GM20000 (cell line): ENCODE results near the gene APOBEC3G.
A peak's percentile ranks its signal among the peaks of the same experiment; 100 is the strongest.

Experiments
- DNase-seq: peaks from one replicate; pipeline ENCODE4 v3.0.0; 2012; ENCODE audit warnings: low spot score
- TF ChIP-seq, protein P1 (sequence below): IDR thresholded peaks from 2 replicates; pipeline ENCODE4 v1.5.1; 2012; ENCODE audit warnings: mild to moderate bottlenecking, control low read depth; ENCODE audit errors: extremely low read depth, missing control alignments

APOBEC3G gene

DNA sequence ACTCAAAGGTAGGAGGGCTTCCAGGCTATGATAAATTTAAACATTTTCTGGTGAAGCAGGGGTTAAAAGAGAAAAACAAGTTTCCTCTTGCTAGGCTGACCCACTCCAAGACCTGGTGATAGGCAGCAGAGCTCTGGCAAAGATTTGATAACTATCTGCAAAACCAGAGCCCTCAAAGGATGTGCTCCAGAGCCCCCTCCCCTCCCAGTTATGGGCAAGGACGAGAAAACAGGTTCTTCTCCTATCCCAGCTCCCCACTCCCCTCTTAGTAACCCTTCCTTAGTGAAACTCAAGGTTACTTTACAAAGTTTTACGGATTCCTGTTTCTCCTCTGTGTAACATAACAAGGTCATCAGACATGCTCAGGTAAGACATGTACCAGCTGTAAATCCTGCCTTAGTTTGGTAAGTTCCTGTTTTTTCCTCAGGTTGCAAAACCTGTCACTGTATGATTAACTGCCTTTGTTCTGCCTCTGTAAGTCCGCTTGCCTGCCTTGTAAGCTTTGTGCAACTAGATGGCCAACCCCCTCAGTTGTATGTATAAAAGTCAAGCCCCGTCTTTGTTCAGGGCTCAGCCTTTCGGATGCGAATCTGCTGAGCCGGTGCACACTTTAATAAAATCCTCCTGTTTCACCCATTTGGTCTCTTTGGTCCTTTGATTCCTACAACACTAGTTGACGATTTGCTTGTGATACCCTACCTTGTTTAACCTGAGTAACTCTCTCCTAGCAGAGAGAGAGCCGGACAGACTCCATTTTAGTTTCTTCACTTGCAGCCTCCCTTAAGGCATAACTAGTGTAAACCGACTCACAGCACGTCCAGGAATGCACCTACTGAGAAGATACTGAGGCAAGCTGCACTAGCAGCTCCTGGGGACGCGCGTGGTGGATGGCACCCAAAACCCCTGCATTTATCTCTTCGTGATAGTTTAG, 33.8 kb downstream of the APOBEC3G start:
- no peak for DNase-seq
- TF ChIP-seq, protein P1, sequence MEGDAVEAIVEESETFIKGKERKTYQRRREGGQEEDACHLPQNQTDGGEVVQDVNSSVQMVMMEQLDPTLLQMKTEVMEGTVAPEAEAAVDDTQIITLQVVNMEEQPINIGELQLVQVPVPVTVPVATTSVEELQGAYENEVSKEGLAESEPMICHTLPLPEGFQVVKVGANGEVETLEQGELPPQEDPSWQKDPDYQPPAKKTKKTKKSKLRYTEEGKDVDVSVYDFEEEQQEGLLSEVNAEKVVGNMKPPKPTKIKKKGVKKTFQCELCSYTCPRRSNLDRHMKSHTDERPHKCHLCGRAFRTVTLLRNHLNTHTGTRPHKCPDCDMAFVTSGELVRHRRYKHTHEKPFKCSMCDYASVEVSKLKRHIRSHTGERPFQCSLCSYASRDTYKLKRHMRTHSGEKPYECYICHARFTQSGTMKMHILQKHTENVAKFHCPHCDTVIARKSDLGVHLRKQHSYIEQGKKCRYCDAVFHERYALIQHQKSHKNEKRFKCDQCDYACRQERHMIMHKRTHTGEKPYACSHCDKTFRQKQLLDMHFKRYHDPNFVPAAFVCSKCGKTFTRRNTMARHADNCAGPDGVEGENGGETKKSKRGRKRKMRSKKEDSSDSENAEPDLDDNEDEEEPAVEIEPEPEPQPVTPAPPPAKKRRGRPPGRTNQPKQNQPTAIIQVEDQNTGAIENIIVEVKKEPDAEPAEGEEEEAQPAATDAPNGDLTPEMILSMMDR: no peak

DNA sequence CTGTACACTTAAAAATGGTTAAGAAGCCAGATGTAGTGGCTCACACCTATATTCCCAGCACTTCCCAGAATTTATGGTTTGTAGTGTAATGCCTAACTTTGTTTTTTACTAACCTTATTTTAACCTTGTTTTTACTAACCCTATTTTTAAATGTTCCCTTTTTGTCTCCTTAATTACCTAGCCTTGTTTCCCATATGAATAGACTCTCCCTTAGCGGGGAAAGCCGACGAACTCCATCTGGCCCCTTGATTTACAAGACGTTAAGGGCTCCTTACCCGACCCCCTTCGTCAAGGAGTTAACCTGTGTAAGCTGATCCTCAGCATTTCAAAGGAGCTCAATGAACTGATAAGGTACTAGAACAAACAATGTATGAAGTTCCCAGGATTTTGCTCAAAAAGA, 37.0 kb downstream of the APOBEC3G start:
- TF ChIP-seq, protein P1: no peak
- no peak for DNase-seq

DNA sequence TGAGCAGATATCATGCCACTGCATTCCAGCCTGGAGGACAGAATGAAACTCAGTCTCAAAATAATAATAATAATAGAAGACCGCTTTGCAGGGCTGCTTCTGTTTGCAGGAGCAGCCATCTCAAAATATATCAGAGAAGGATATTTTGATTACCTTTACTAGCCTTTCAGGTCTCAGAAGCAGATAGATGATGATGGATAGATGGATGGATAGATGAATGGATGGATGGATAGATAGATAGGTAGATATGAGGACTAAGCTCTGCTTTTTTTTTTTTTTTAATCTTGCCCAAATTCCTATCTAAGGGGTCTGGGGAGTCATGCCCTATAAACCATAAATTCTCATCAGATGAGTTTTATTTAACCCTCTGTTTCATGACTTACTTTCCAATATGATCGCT, 38.5 kb downstream of the APOBEC3G start:
- DNase-seq: no peak
- TF ChIP-seq, protein P1: no peak

DNA sequence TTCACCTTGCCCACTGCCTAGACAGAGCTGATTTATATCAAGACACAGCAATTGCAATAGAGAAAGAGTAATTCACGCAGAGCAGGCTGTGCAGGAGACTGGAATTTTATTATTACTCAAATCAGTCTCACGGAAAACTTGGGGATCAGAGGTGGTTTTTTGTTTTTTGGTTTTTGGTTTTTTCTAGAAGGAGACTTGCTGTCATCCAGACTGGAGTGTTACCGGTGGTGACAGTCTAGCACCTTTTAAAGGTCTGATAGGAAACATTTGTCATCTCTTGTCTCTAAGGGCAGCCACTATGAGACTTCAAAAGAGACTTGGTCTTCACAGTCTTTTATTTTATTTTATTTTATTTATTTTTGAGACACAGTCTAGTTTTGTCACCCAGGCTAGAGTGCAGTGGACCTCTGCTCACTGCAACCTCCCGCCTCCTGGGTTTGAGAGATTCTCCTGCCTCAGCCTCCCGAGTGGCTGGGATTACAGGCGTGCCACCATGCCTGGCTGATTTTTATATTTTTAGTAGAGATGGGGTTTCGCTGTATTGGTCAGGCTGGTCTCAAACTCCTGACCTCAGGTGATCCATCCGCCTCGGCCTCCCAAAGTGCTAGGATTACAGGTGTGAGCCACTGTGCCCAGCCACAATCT, 39.0 kb downstream of the APOBEC3G start:
- no peak for DNase-seq
- TF ChIP-seq, protein P1: no peak

DNA sequence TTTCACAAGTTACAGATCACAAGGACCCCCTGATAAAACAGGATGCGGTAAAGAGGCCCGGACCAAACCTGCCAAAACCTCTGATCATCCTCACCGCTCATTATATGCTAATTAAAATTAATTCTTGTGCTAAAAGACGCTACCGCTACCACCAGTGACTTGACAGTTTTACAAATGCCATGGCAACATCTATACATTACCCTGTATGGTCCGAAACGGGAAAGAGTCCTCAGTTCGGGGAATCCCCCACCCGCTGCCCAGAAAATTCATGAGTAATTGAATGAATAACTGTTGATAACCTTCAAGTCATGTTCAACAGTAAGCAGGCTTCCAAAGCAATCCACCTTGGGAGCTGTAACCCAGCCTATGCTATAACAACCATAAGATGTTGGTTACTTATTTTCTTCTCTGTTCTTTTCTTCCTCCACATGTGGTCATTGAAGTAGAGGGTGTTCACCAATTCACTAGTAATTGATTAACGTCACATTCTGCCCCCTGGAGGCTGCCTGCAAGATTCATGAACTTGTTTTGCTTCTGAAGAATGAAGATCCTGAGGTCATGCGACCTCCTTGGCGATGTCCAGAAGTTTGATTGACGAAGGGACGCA, 40.6 kb downstream of the APOBEC3G start:
- peak; percentile 78 for DNase-seq
- TF ChIP-seq, protein P1: peak; percentile 56

DNA sequence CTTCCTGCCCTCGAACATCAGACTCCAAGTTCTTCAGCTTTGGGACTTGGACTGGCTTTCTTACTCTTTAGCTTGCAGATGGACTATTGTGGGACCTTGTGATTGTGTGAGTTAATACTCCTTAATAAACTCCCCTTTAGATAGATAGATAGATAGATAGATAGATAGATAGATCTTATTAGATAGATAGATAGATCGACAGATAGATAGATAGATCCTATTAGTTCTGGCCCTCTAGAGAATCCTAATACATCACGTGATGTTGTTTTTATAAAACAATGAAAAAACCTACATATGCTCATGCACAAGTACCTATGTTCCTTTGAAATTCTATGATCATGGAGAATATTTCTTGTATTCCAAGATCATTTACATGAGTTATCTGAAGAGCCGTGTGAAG, 43.9 kb downstream of the APOBEC3G start:
- no peak for DNase-seq

More for the DNA sequence above, 43.9 kb downstream of the APOBEC3G start:
- TF ChIP-seq, protein P1: no peak
